Stomach (tissue), 9 donors: Measurements from ENCODE around the gene TRA2B. TPM values are rescaled to one million over a fixed set of nuclear protein-coding genes. Genes with fewer than 3 reads are reported as not detected.

Source experiments
- DNase-seq, 2 donors: peaks; one replicate each; pipeline versions ENCODE4 v3.0.0 to v3.0.0-alpha.2; 2013 to 2019
- H3K27ac ChIP-seq, 5 donors: fragments of 200-600 bp in 4 of 5; sonication (generic) in 4 of 5; one replicate each; pipeline ENCODE4 v1.5.1; 2013 to 2019; ENCODE audit warnings: mild to moderate bottlenecking in 1 of 5, moderate library complexity in 1 of 5
- H3K27me3 ChIP-seq, 3 donors: fragments of 200-600 bp; sonication (generic); one replicate each; pipeline ENCODE4 v1.5.1; 2017 to 2019; ENCODE audit warnings: mixed run types in 1 of 3
- H3K36me3 ChIP-seq, 4 donors: fragments of 200-600 bp; sonication (generic); 1 replicate in 3 of 4; 2 replicates in 1 of 4; pipeline ENCODE4 v1.5.1; 2016 to 2019
- H3K4me1 ChIP-seq, 4 donors: fragments of 200-600 bp; sonication (generic); one replicate each; pipeline ENCODE4 v1.5.1; 2016 to 2019
- H3K4me3 ChIP-seq, 4 donors: fragments of 200-600 bp; sonication (generic) in 3 of 4; one replicate each; pipeline ENCODE4 v1.5.1; 2016 to 2019; ENCODE audit warnings: mild to moderate bottlenecking in 1 of 4
- H3K9me3 ChIP-seq, 4 donors: fragments of 200-600 bp; sonication (generic); one replicate each; pipeline ENCODE4 v1.5.1; 2016 to 2019
- EP300 ChIP-seq: sonication (generic); formaldehyde crosslinking; IDR thresholded peaks from one replicate; pipeline ENCODE4 v1.6.1; 2017; ENCODE audit warnings: antibody characterized with exemption
- POLR2A ChIP-seq, 4 donors: fragments of 450-650 bp; IDR thresholded peaks; one replicate each; pipeline ENCODE4 v1.6.1; 2016; ENCODE audit warnings: antibody characterized with exemption in 4 of 4, control low read depth in 2 of 4, mild to moderate bottlenecking in 1 of 4, moderate library complexity in 1 of 4
- POLR2AphosphoS5 ChIP-seq, 3 donors: sonication (generic); formaldehyde crosslinking; IDR thresholded peaks; one replicate each; pipeline ENCODE4 v1.6.1; 2016; ENCODE audit warnings: antibody characterized with exemption in 3 of 3
- WGBS, 5 donors: extraction: QIAGEN DNeasy Blood & Tissue Kit in 3 of 5; methylation state at CpG; one replicate each; pipeline versions ENCODE4 v1.1.5 to v1.1.7; 2013 to 2018; 5-methylcytosine and 5-hydroxymethylcytosine counted together
- intact Hi-C: fragments of 100-400 bp; cut with DNase I; formaldehyde crosslinking; loops from one replicate; pipeline ENCODE4 v1.15.1; 2023; ENCODE audit warnings: low total_unique reads
- polyA plus RNA-seq, 3 donors: library from polyadenylated mRNA; stranded (reverse); fragments of 200-250 nt; gene quantifications; one replicate each; pipeline ENCODE4 v1.2.3, GENCODE V29; 2013
- total RNA-seq, 5 donors: library from RNA; depleted of rRNA; stranded (reverse); fragments of >200 nt; gene quantifications; one replicate each; pipeline versions ENCODE4 v1.1.0 to v1.2.3, GENCODE V29; 2014 to 2016
- TF ChIP-seq, protein P1 (sequence below), 7 experiments: fragments of 450-650 bp in 4 of 7; fragments of 200-600 bp in 3 of 7; sonication (generic) in 3 of 7; IDR thresholded peaks; one replicate each; pipeline ENCODE4 v1.5.1; 2016 to 2019; ENCODE audit warnings: antibody characterized with exemption in 7 of 7, control low read depth in 2 of 7, mild to moderate bottlenecking in 1 of 7
- donor health status: healthy with polysubstance abuse.
- donor health status: Bipolar disorder and iron deficiency.
- donor health status: healthy.

Gene TRA2B
- total and polyA plus RNA-seq, 8 donors = 55.8 to 298 (median 103) TPM

DNA sequence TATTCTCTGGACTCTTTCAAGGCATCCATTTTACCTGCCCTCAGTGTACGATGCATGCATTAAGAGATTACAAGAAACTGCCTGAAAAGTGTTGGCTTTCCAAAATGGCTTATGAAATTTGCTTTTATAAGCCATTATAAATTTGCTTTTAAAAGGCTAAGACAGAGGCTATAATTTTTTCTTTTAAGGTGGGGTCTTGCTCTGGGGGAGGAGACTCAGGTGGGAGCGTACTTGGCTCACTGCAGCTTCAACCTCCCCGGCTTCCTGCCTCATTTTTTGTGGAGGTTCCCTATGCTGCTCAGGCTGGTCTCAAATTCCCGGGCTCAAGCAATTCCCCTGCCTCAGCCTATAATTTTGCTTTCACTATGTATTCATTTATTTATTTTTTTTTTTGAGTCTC lies 17.6 kb downstream of the TRA2B start:
- no peak for DNase-seq
- H3K36me3 ChIP-seq = peaks cover 90 to 100% (median 100%) of the 10 kb centered on the region in 4 donors
- no peak overlapping the region for H3K4me3 ChIP-seq

DNA sequence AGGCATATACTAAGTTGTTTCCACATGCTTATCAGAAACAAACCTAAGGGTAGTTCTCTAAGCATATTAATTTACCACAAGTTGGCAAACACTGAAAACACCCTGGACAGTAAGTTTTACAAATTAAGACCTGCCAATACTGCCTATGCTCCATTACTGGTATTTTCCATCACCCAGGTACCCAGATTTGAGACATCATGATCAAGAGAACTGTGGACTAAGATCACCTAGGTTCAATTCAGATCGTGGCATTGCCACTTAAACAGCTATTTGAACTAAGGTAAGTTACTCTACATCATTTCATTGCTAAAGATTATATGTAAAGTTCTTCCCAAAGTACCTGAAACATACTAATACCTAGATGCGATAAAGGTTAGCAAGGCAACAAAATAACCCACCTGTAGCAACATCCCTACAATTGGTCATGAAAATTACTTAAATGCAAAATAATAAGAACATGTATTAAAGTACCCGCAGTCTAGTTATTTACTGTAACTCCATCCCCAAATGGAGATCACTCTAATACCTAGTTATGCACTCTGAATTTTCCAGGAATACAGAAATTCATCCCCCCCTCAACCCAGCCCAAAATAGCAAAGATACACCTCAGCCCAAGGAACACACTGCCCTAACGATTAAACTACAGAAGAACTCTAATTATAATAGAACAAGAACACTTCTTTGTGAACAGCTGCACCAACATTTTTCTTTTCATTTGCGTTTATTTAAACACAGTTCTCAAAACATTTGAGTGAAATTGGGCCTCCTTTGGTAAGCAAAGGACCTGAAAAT lies 21.6 kb downstream of the TRA2B start:
- no peak for DNase-seq
- no peak for TF ChIP-seq EP300
- TF ChIP-seq, protein P1, sequence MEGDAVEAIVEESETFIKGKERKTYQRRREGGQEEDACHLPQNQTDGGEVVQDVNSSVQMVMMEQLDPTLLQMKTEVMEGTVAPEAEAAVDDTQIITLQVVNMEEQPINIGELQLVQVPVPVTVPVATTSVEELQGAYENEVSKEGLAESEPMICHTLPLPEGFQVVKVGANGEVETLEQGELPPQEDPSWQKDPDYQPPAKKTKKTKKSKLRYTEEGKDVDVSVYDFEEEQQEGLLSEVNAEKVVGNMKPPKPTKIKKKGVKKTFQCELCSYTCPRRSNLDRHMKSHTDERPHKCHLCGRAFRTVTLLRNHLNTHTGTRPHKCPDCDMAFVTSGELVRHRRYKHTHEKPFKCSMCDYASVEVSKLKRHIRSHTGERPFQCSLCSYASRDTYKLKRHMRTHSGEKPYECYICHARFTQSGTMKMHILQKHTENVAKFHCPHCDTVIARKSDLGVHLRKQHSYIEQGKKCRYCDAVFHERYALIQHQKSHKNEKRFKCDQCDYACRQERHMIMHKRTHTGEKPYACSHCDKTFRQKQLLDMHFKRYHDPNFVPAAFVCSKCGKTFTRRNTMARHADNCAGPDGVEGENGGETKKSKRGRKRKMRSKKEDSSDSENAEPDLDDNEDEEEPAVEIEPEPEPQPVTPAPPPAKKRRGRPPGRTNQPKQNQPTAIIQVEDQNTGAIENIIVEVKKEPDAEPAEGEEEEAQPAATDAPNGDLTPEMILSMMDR (IDR thresholded peaks at IDR 0.05) = no peak
- no peak for TF ChIP-seq POLR2A (IDR thresholded peaks at IDR 0.05)
- peaks cover 61 to 89% (median 86%) of the 10 kb centered on the region in 4 donors for H3K36me3 ChIP-seq
- intact Hi-C loops = no loop called here
- no peaks in the 10 kb centered on the region for H3K27me3 ChIP-seq
- H3K4me3 ChIP-seq = no peak overlapping the region
- no peaks in the 10 kb centered on the region for H3K9me3 ChIP-seq
- H3K27ac ChIP-seq = no peak overlapping the region
- H3K4me1 ChIP-seq = peaks cover 0 to under 1% (median 0%) of the 10 kb centered on the region in 4 donors
- 85 to 90% (median 88%) methylated on average over 5 of the region's 5 CpGs for WGBS, 5 donors

More for the DNA sequence above, 17.6 kb downstream of the TRA2B start:
- TF ChIP-seq, protein P1 (IDR thresholded peaks at IDR 0.05) = no peak
- TF ChIP-seq POLR2A (IDR thresholded peaks at IDR 0.05) (no peak), EP300 (no peak), POLR2AphosphoS5 (IDR thresholded peaks at IDR 0.05) (no peak)
- Histone ChIP-seq H3K9me3 (no peaks in the 10 kb centered on the region), H3K27ac (no peak overlapping the region), H3K27me3 (no peaks in the 10 kb centered on the region), H3K4me1 (peaks cover 0 to 33% (median 18%) of the 10 kb centered on the region in 4 donors)
- intact Hi-C loops = no loop called here
- WGBS, 5 donors = 88 to 96% (median 95%) methylated on average over 4 of the region's 4 CpGs

DNA sequence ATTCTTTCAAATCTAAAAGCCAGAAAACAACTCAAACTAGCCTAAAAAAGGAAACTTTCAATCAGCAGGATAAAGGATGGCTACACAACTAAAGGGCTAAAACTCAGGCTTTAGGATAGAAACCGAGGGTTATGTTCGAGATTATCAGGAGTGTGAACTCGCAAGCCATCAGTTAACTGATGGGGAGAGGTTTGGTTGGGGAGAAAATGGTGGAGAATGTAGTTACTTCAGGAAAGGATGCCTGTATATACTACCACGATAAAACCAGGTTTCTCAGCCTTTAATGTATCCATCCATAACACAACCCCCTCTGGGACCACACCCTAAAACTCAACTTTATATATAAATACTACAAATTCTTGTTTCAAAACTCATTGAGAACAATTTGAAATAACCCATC lies 22.2 kb downstream of the TRA2B start:
- peaks cover 0 to 6% (median 0%) of the 10 kb centered on the region in 4 donors for H3K4me1 ChIP-seq
- no peak overlapping the region for H3K27ac ChIP-seq
- WGBS, 5 donors = 78 to 87% (median 84%) methylated on average over 4 of the region's 4 CpGs
- no peaks in the 10 kb centered on the region for H3K27me3 ChIP-seq
- intact Hi-C loops = no loop called here
- peaks cover 56 to 83% (median 81%) of the 10 kb centered on the region in 4 donors for H3K36me3 ChIP-seq
- no peak overlapping the region for H3K4me3 ChIP-seq
- no peaks in the 10 kb centered on the region for H3K9me3 ChIP-seq
- TF ChIP-seq, protein P1 (IDR thresholded peaks at IDR 0.05) = no peak
- TF ChIP-seq POLR2A (IDR thresholded peaks at IDR 0.05) (no peak), POLR2AphosphoS5 (IDR thresholded peaks at IDR 0.05) (no peak), EP300 (no peak)
- no peak for DNase-seq

DNA sequence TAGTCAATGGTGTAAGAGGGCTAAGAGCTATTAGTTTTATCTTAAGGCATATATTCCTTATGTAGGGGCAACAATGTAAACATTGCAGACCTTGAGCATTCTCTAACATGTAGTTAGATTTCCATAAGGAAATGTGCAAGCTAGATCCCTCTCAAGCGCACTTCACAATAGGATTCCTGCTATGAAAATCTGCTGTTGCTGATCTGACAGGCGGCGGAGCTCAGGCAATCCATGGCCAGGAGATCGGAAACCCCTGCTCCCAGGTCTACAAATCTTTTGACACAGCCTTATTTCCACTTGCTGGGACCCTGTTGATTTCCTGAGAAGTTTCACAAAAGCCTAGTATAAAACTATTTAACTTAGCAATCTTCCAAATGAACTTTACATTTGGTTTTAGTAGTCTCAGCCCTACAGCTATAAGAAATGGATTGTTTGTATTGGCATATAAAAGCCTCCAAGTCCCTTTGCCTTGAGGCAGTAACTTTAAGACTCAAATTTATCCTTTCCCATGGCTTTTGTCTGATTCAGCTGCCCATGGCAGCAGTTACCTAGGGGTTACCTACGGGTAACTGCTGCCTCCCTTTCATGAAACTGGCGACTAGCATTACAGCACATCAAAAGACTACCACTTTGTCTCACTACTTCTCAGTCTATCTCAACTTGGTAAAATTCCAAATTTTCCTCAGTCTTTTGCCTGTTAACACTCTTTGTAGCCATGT lies 22.7 kb downstream of the TRA2B start:
- 86 to 97% (median 90%) methylated on average over 6 of the region's 6 CpGs for WGBS, 5 donors

More for the DNA sequence above, 22.7 kb downstream of the TRA2B start:
- DNase-seq = no peak
- TF ChIP-seq, protein P1 (IDR thresholded peaks at IDR 0.05) = no peak
- no peak for TF ChIP-seq POLR2AphosphoS5 (IDR thresholded peaks at IDR 0.05)
- no peak for TF ChIP-seq EP300
- TF ChIP-seq POLR2A (IDR thresholded peaks at IDR 0.05) = no peak
- intact Hi-C loops = no loop called here
- Histone ChIP-seq H3K4me3 (no peak overlapping the region), H3K27me3 (no peaks in the 10 kb centered on the region), H3K4me1 (peaks cover 0 to 6% (median 0%) of the 10 kb centered on the region in 4 donors), H3K36me3 (peaks cover 51 to 77% (median 75%) of the 10 kb centered on the region in 4 donors), H3K27ac (no peak overlapping the region), H3K9me3 (no peaks in the 10 kb centered on the region)
